T47D (cell line): ENCODE measurements around the gene CNTNAP5.

ENCODE experiments used
- DNase-seq, 2 experiments: peaks; one replicate each; pipeline versions ENCODE4 v3.0.0 to v3.0.0-alpha.2; 2011 to 2012; ENCODE audit warnings: low read depth in 1 of 2, low spot score in 1 of 2
- JUND ChIP-seq: IDR thresholded peaks from 2 replicates; pipeline ENCODE4 v1.6.1; 2012; ENCODE audit warnings: low read depth
- in situ Hi-C: cut with HindIII; loops from 2 replicates; pipeline ENCODE4 v1.10.0; 2016; ENCODE audit warnings: low sequenced_read_pairs, low pct_unique_long_range_greater_than_20kb

The CNTNAP5 gene

DNA sequence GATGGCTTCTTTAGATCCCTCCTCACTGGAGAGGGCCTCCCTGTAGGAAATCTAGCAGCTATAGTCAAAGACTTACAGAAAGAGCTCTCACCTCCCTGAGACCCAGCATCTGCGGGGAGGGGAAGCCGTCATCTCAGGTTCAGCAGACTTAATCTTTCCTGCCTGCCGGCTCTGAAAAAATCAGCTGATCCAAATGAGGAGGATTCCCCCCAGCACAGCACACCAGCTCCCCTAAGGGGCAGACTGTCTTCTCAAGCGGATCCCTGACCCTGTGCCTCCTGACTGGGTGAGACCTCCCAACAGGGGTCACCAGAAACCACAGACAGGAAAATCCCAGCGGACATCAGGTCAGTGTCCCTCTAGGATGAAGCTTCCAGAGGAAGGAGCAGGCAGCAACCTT, 601.9 kb downstream of the CNTNAP5 start:
- in situ Hi-C loops: no loop called here
- no peak for TF ChIP-seq JUND
- DNase-seq: no peak

DNA sequence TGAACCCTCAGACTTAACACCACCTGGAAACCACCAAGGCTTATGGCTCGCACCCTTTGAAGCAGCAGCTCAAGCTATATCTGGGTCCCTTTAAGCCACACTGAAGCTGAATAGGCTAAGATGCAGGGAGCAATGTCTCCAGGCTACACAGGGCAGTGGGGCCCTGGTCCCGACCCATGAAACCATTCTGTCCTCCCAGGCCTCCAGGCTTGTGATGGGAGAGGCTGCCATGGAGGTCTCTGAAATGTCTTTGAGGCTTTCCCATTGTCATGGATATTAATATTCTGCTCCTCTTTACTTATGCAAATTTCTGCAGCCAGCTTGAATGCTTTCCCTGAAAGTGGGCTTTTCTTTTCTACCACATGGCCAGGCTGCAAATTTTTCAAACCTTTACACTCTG, 608.7 kb downstream of the CNTNAP5 start:
- no peak for DNase-seq
- in situ Hi-C loops: no loop called here
- no peak for TF ChIP-seq JUND

DNA sequence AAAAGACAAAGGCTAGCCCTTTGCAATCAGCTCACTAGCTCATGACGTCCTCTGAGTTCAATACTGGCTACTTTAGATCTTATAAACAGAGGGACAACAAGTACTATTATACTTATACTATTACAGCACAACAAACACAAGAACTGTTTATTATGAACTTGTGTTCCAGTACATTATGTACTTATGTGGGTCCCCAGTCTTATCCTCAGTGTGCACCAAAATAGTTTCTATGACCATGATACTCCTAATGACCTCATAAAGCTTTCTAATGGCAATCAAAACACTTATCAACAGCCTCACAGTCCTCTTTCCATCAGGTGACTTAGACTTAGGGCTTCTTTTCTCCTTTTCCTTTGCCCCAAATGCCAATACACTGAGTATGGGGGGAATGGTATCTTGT, 614.4 kb downstream of the CNTNAP5 start:
- in situ Hi-C loops: no loop called here
- DNase-seq: no peak
- no peak for TF ChIP-seq JUND

DNA sequence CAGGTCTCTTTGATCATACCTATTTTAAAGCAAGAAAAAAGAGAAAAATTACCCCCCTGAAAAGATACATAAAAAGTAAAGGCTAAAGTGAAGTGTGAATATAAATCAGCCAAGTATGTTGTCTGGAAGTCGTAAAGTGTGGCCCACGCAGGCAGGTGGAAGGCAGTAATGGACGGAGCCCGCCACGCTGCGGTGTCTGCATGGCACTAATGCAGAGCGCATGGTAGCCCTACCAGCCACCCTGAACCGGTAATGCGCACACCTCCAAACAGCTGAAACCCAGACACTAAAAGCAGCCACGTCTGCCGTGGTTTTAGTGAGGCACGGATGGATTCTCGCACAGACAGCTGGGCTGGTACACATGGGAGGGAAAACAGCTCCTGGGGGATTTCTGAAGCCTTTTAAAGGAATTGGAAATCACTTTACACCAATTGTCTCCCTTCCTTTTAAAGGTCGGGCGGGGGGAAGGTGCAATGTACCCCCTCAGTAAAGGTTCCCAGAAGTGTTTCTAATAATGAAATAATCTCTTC, 615.2 kb downstream of the CNTNAP5 start:
- no peak for DNase-seq
- in situ Hi-C loops: no loop called here
- TF ChIP-seq JUND: no peak

DNA sequence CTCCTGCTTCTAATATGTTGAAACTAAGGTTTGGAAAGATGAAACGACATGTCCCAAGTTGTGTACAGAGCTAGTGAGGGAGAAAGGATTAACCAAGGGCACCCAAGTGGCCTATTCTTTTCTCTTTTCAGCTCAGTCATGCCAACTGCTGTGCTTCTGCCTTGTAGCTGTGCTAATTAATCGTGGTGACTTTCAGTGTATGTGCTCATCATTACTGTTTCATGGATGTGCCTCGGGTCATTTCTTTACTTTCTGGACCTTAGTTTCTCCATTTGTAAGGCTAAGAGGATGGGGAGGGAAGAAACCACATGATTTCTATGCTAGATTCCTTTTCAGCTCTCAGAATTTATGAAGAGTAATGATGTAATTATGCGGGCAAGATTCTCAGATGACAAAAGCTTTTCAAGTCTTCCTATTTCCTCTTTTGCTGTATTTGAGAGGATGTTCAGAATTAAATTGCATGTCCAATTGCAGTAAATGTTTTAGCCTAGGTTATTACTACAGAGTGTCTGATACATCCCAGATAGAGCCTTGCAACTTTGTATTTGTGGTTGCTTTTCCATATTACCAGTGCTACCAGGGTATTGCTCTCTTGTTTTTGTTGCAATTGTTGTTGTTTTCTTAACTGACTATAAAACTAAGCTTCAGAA, 621.2 kb downstream of the CNTNAP5 start:
- in situ Hi-C loops: no loop called here
- DNase-seq: no peak
- no peak for TF ChIP-seq JUND

DNA sequence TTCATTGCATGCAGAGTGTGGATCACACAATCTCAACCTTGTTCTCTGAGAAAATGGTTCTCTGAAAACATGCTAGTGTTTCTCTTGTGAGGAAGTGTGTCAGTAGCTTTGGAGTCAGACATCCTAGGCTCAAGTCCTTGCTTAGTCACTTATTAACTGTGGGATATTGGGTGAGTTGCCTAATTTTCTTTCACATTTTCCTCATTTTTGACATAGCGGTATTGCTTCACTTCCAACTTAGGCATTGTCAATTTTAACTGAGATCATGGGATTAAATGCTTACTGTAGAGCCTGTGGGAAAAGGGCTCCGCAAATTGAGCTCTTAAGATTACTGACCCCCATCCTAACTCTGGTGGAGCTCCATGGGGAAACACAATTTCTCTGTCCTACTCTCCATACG, 622.2 kb downstream of the CNTNAP5 start:
- in situ Hi-C loops: no loop called here
- DNase-seq: no peak
- no peak for TF ChIP-seq JUND

DNA sequence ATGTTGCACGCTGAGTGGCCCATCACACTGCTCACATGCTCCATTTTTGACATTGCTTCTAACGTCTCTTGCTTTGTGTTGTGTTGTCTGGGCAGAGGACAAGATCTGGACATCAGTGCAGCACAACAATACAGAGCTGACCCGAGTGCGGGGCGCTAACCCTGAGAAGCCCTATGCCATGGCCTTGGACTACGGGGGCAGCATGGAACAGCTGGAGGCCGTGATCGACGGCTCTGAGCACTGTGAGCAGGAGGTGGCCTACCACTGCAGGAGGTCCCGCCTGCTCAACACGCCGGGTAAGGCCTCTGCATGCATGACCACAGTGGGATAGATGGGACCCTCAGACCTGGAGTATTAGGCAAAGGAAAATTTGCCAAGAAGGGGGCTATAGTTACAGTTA, 622.6 kb downstream of the CNTNAP5 start:
- TF ChIP-seq JUND: no peak
- DNase-seq: no peak
- in situ Hi-C loops: no loop called here

DNA sequence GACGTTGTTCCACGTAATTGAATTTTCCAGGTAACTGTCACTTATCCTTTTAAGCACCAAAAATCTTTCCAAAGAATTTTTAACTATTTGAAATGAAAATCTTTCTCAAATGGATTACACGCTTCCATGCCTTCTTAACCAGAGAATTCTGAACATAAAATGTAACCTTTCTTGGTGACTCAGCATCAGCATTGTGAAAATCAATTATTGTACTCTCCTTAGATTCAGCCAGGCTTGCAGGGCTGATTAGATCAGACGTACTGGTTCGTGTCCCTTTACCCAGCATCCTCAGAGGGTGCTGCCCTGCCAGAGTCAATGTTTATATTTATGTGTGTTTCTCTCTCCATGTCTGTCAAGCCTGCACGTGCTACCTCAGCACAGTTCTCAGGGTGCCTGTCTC, 623.9 kb downstream of the CNTNAP5 start:
- TF ChIP-seq JUND: no peak
- DNase-seq: no peak
- in situ Hi-C loops: no loop called here

DNA sequence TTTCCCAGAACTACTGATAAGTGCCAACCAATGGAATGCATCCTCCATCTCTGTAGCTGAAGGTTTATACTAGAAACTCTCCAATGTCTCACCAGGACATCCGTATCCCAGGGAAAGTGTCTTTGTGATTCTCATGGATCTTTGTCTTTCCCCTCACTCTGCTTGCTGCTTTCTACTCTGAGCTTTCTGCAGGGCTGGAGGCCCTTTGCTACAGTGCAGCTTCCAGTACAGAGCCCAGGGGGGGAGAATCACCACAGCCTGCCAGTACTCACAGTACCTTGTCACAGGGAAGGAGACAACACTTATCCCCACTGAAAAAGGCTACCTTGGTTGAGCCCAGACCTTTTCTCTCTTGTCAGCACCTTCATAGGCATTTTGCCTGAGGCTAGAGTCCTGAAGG, 627.0 kb downstream of the CNTNAP5 start:
- DNase-seq: no peak
- in situ Hi-C loops: no loop called here
- TF ChIP-seq JUND: no peak

DNA sequence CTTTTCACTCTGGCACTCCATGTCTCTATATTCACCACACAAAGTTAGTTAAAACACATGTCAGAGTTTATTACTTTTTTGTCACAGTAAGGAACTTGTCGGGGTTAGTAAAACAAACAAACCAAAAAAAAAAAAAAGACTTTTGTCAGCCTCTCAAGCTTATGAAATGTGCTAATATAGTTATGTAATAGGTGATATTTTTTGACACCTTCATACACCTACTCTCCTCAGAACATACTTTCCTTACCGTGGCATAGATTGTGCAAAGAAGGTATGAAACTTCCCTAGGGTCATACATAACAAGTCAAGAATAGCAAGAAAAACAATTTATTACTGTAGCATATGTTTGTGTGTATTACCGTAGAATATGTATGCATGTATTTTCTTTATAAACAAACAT, 633.3 kb downstream of the CNTNAP5 start:
- in situ Hi-C loops: no loop called here
- DNase-seq: no peak
- no peak for TF ChIP-seq JUND

DNA sequence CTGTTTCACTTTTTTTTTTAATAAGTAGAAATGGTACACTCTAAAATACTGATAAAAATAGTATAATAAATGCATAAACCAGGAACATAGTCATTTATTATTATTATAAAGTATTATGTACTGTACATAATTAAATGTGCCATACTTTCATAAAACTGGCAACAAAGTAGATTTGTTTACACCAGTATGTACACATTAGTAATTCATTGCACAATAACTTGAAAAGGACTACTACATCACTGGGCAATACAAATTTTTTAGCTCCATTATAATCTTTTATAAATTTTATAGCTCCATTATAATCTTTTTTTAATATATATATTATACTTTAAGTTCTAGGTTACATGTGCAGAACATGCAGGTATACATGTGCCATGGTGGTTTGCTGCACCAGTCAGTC, 636.5 kb downstream of the CNTNAP5 start:
- no peak for DNase-seq
- in situ Hi-C loops: no loop called here
- TF ChIP-seq JUND: no peak

DNA sequence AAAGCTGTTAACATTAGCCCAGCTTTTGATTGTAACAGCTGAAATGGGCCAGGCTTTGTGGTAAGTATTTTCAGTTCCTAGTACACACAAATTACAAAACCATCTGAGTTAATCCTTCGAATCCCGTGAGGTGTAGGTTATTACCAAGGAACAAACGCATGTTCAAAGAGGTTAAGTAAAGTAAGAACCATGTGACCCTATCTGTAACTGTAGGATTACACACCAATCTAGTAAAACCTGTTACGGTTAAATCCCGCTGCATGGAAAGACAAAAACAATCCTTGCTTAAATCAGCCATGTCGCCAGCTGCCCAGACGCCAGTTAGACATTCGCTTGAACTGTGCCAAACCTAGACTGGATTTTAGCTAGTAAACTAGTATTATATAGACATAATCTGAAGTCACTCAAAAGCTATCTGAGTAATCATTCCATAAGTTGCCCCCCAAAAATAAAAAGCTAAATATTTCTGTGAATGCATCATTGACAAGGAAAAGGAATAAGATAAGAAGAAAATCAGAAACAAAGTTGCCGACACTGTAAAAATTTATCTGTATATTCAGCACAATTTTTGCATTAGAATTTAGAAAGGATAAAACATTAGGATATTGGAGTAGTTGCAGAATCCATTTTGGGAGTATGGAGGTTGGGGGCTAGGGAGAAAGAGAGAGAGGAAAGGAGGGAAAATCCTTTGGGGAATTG, 638.0 kb downstream of the CNTNAP5 start:
- in situ Hi-C loops: no loop called here
- TF ChIP-seq JUND: no peak
- no peak for DNase-seq

DNA sequence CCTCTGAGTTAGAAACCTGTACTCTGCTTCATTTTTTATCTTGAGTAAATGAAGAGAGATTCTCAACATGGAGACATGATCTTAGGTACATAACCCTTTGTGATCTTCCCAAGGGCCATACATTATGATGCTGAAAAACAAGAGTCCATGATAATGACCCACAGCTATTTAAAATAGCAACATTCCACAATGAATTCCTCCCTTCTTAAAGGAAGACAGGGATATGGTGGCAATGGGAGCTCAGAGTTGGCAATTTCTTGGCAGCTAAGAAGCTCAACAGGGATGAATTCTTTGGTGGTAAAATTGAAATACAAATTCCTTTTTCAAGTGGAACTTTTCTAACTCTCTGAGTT, 638.5 kb downstream of the CNTNAP5 start:
- DNase-seq: no peak
- no peak for TF ChIP-seq JUND
- in situ Hi-C loops: no loop called here

DNA sequence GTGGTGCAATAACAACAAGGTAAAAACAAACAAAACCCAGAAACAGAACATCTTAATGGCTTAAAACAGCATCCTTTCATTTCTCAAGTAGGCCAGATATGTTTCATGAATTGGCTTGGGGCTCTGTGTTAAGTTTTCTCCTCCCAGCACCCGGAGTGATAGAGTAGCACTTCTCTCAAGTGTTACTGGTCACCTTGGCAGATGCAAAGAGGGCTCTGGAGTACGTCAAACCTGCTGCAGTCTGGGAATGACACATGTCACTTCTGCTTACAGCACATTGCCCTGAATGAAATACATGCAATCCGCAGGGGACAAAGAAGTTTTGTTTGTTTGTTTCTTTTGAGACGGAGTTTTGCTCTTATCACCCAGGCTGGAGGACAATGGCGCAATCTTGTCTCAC, 639.3 kb downstream of the CNTNAP5 start:
- DNase-seq: no peak
- TF ChIP-seq JUND: no peak
- in situ Hi-C loops: no loop called here
